HG03571 (cell line): ENCODE measurements around the gene MYL7.
"Not testable (repeated sequence)": the region's sequence is repeated elsewhere in the genome, so short reads cannot be mapped to it uniquely, and the experiment has no call there.

ENCODE experiments used
- ATAC-seq: cut with Tn5 transposase; IDR thresholded peaks from one replicate; pipeline ENCODE4 v1.9.1; 2021; ENCODE audit not compliant: unreplicated experiment

Gene MYL7

DNA sequence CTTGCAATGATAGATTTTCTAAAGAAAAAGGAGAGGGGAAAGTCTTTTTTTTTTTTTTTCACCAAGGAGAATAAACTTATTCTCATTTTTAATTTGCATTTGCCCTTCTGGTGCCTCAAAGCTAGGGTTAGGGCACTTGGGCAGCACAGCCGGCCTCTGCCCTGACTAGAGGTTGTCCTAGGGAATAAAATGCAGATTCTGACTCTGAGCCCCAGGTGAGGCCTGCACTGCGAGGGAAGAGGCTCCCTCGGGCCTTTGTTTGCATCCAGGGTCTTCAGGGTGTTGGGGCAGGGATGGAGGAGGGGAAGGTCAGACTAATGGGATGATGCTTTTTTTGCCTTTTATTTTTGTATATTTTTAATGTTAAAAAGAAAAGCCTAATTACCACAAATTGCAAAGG, 7.8 kb downstream of the MYL7 start:
- ATAC-seq, result no peak

DNA sequence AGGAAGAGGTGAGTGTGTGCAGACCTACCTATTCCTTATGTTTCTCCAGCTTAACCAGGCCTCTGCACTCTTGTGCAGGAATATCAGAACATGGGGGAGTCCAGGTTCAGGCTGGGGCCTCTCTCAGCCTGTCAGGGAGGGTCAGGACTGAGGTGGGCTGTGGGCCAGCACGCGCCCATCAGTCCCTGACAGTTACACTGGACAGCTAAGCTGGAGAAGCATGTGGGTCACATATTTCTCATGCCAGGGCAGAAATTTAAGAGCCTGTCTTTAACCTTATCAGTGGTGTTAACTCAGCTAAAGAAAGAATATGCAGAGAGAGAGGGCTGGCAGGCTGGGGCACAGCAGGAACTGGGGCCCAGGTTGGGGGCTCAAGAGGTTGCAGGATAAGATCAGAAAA, 9.1 kb downstream of the MYL7 start:
- no peak for ATAC-seq

DNA sequence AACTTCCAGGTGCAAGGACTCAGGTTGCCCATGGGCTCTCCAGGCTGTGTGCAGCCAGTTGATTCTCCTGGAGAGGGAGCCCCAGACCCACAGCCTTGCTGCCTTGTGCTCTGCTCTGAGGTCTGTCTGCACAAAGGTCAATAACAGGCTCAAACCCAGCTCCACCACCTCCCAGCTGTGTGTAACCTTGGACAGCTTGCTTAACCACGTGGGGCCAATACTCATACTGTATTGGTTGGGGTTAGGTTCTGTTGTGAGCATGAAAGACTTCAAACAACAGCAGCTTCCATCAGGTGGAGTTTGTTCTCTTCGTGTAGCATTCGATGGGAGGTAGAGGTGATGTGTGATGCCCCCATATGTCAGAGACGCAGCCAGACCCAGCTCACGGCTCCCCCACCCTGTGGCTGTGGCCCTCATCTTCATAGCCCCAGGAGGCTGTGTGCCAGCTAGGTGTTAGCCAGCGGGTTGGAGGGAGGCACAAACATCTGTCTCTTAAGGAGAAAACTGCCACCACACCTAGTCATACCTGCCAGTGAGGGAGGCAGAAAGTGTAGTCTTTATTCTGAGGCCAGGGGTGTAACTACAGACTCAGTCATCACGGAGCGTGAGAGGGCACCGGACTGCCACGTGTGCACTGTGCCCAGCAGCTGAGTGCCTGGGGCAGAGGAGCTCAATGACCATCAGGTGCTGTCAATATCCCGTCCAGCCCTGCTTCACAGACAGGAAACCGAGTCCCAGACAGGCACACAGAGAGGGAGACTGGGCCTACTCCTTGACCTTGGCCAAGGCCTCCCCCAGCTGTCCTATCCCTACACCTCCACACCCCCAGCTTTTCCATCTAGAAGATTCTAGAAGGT, 9.7 kb downstream of the MYL7 start:
- no peak for ATAC-seq

DNA sequence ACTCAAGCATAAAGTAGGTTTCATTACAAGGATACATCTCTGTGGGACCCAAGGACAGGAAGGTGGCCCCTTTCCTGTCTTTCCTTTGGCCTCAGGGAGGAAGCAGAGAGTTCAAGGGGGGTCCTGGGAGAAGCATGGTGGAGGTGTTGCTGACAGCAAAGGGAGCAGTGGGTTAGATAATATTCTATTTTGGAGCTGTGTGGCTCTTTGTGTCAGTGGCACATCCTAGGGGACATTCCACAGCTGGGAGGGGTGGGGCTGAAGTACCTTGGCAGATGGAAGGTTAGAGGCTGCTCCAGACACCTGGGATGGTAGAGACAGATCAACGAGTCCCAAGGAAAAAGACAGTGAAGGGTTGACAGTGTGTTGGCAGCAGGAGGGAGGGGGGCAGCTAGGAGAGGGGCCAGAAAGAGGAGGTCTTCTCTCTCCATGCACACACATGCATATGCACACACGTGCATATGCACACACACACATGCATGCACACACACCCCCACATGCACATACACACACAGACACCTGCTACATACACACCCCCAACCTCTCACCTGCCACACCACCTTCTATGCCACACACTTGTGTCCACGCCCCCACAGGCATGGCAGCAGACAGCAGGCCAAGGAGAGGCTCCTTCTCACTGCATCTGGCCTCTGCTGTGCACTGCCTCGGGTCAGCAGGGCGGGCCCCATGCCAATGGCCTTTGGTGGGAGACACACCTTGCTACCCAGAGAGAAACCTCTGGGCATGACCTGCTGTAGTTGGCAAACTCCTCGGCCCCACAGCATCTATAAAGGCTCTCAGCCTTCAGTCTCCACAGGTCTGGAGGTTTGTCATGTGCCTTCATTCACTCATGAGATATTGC, 12.2 kb downstream of the MYL7 start:
- no peak for ATAC-seq

DNA sequence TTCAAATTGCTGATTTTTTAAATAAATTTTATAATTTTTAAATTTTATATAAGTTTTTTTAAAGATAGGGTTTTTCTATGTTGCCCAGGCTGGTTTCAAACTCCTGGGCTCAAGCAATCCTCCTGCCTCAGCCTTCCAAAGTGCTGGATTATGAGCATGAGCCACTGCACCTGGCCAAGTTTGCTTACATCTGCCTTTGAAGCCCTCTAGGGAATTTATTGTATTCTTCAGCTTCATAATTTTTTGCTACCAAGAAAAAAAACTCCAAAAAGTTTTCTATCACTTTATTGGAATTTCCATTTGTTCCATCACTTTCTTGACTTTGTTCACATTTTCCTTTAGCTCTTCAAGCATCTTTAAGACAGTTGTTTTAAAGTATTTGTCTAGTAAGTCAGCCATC, 14.0 kb downstream of the MYL7 start:
- ATAC-seq, result no peak

DNA sequence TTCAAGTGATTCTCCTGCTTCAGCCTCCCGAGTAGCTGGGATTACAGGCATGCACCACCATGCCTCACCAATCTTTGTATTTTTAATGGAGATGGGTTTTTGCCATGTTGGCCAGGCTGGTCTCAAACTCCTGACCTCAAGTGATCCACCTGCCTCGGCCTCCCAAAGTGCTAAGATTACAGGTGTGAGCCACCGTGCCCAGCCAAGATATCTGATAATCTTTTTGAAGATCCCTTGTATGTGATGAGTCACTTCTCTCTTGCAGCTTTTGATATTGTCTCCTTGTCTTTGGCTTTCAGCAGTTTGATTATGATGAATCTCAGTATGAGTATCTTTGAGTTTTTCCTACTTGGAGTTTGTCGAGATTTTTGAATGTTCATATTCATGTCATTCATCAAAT, 14.6 kb downstream of the MYL7 start:
- ATAC-seq, result not testable (repeated sequence)

DNA sequence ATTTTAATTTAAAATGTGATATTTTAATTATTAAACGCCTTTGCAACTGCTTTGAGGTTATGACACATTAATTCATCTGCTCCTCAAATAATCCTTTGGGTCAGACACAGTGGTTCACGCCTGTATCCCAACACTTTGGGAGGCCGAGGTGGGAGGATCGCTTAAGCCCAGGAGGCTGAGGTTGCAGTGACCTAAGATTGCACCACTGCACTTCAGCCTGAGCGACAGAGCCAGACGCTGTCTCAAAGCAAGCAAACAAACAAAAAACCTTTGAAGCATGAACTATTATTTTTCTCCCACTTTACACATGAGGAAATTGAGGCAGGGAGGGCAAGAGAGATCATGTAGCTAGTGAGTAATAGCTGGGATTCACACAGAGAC, 16.3 kb downstream of the MYL7 start:
- no peak for ATAC-seq

DNA sequence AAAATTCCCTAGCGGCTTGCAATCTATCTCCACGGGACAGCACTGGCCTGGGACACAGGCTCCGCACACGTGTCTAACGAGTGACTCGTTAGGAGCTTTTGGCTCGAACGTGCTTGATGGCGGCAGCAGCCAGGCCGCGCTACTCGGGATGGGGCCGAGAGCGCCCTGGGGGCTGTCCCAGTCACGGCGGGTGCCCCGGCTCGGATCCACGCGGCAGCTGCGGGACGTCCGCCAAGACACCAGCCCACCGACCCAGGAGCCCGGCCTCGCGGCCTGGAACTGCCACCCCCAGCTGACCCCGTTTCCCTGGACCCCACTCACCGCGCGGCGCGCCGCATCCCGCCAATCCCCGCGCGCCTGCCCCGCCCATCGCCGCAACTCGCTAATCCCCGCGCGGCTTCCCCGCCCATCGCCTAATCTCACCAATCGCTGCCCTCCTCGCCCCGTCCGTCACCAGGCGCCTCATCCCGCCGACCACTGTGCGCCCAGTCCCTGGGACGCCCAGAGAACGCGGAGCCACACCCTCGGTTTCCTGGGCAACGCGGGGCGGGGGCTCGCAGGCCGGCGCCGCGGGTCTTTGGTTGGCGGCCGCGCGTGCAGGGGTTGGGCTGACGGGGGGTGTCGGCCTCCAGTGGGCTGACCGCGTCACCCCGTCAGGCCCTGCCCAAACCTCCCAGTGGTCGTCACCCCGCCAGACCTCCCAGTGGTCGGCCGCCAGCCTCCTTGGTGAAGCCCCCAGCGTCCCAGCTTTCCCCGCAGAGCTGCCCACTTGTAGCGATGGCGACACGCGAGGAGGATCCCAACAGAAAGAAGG, 17.7 kb downstream of the MYL7 start, which contains the start of gene POLD2:
POLD2 (minus strand) TSS at position 359 of the 814 bp plus-strand sequence. CDS start 1,495 bp downstream, outside the sequence.
- ATAC-seq, result peak; percentile 98

DNA sequence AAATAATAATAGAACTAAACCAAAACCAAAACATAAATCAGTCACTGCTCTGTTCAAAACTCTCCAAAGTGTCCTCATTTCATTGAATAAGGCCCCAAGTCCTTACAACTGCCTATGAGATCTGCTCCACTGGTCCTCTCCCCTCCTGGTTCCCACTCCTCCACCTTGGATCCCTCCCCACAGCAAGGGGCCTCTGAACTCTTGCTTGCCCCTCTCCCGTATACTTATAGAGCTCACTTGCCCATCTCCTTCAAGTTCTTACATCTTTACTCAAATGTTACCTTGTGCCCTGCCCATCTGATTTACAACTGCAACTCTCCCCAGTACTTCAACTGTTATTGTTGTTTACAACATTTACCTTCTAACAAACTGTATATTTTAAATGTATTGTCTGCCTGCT, 18.6 kb downstream of the MYL7 start:
- no peak for ATAC-seq

DNA sequence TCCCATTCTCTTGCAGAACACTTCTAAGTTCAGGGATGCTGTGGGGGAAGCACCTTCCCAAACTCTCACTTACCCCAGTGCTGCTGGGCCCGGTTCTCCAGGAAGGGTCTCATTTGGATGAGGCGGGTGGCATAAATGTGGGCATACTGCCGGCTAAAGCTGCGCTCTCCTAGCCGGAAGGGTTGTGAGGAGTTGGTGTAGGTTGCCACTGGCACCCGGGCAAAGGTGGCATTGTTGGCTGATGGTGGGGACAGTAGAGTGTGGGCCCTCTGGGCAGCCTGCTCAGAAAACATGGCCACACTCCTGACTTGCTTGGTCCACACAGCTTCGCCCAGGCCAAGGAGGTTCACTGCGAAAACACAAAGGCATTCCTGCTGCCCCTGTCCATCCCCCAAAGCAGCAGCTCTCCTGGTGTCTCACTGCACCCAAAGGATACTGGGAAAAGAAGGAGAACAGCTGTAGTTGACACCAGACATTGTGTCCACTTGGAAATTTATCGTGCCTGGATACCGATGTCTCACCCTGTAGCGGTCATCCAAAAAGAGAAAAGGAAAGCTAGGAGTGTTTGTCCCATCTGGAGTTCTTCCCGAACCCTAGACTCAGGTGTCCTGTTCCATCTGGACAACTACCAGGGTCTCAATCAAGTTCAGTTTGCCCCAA, 19.2 kb downstream of the MYL7 start:
- no peak for ATAC-seq

DNA sequence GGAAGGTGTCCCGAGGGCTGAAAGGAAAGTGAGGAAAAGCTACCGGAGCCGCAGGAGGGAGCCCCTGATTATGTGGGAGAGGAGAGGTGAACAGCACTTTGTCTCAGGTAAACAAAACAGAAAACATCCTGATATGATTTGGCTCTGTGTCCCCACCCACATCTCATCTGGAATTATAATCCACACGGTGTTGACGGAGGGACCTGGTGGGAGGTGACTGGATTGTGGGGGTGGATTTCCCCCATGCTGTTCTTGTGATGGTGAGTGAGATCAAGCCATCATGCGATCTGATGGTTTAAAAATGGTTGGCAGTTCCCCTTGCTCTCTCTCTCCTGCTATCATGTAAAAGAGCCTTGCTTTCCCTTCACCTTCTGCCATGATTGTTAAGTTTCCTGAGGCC, 20.7 kb downstream of the MYL7 start:
- no peak for ATAC-seq

DNA sequence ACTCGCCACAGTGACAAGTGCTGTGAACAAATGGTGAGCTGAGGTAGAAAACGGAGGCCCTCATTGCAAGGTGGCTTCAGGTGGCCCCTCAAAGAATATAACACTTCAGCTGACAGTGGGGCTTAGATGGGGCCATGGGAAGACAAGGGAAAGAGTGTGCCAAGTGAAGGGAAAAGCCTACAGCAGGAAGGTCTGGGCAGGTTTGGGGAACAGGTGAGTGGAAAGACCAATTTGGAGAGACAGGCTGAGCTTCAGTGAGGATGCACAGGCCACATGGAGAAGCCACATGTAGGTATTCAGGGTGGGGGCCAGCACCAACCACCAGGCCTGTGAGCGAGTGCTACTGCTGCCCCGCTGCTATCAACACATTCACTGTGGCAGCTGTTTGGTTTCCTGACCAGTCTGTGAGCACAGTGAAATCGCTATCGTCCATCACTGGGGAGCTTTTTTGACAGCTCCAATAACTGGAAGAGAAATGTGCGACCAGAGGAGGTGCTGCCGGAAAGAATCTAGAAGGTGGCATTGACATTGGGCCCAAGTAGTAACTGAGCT, 21.2 kb downstream of the MYL7 start:
- no peak for ATAC-seq

DNA sequence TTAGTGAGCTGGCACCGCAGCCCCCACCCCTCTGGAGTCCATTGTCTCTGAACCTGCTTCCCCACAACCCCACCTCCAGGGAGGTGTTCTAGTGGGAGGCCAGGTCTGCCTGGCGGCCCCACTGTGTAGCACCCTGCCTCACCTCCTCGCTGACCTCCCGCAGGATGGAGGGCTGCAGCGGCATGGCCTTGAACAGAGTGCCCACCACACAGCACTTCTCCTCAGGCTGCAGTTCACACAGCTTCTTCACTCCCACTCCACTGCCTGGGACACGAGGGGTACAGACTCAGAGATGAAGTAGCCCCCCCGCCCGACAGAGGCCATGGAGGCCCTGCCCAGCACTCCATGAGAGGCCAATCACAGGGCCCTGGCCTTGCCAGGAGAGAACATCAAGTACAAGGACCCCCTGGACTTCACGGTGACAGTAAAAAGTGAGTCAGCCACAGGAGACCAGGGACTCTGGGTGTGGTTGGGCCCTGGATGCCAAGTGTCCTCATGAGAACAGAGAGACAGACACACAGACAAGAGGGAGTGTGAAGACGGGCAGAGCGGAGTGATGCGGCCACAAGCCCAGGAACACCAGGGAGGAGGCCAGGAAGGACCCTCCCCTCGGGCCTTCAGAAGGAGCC, 23.2 kb downstream of the MYL7 start:
- no peak for ATAC-seq

DNA sequence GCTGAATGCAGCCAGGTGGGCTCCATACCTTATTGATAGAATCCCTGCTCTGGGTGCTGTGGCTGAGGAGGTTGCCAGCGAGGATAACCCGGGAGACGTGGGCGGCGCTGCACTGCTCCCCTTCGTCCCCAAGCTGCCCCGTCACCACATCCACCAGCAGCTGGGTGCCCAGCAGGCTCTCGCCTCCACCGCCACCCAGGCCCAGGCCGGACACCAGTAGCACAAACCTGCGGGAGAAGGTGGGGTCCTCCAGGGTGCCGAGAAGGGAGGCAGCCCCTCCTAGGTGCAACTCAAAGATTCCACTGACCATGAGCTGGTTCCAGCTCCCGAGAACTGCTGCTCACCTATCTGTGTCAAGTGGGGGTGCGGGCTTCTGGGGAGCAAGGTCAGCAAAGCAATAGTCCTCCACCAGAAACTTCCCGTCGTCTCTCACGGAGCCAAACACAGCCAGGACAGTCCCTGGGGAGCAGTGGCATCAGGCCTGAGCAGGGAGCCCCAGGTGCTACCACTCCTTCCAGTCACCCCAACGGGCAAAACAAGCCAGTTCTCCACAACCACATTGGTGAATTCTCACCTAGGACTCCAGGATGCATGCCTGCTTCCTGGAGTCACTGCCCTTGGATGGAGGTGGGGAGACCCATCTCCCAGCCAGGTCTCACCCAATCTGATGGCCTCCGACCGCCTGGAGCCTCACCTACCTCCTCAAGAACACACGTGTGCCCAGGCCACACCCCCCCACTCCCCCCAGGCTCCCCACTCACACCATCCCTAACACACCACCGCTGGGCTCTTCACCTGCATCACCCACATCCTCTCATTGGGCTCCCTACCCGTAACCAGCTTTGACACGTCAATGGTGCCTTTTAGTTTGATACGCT, 24.1 kb downstream of the MYL7 start:
- ATAC-seq, result no peak

DNA sequence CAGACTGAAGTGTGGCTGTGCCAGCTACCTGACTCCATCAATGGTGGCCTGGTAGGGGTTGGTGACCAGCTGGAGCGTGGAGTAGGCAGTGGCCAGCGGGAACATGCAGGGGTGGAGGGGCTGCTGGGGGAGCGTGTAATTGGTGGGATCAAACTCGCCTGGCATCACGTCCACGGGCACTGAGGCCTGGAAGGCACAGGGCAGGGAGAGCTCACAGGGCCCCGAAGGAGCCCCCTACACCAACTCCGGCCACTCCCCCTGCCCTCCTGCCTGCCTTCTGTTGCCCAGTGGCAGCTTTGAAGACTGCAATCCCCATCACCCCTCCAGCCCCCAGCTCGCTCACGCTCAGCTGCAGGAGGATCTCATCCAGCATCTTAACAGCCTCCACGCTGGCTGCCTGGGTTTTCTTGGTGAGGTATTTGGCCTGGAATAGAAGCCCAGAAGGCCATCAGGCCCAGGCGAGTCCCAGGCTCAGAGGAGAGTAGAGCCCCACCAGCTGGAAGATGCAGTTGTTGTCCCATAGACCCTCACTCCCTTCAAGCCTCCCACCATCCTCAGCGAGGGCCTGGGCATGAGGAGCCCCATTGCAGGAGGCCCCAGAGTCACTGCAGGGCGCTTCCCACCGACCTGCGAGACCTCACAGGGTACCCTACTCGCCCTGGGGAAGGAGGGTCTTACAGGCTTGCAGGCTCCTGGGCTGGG, 24.9 kb downstream of the MYL7 start:
- no peak for ATAC-seq

DNA sequence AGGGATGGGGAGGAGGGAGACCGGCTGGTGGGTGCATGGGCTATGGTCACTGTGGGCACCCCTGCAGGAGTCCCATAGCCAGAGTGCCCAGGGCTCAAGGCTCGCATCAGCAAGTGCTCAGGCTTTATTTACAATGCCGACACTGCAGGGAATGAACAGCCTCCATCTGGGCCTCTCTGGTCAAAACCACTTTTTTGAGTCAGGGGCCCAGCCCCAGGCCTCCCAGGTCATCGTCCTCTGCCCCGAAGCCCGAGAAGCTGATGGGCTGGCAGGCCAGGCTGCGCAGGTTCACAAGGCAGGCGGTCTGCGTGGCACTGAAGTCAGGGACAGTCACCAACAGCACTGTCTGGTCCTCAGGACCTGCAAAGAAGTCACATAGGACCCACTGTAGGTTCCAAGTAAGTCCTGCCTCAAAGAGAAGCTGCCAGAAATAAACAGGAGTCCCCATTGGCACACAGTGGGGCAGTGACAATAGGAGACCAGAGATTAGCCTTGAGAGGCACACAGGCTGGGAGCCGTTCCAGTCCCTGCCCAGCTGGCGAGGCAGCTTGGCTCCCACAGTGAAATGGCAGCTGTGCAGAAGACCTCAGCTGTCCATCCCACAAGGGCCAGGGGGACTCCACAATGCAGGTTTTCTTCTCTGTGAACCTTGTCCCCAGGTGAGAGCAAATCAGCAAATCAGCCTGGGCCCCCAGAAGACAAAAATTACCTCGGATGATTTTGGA, 26.4 kb downstream of the MYL7 start:
- ATAC-seq, result no peak

DNA sequence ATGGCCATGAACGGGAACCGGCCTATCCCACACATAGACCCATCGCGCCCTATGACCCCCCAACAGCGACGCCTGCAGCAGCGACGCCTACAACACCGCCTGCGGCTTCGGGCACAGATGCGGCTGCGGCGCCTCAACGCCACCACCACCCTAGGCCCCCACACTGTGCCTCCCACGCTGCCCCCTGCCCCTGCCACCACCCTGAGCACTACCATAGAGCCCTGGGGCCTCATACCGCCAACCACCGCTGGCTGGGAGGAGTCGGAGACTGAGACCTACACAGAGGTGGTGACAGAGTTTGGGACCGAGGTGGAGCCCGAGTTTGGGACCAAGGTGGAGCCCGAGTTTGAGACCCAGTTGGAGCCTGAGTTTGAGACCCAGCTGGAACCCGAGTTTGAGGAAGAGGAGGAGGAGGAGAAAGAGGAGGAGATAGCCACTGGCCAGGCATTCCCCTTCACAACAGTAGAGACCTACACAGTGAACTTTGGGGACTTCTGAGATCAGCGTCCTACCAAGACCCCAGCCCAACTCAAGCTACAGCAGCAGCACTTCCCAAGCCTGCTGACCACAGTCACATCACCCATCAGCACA, 27.3 kb downstream of the MYL7 start:
- no peak for ATAC-seq
